GM12878 (cell line): Measurements from ENCODE around the gene FAM162A. TPM values are rescaled to one million over a fixed set of nuclear protein-coding genes. Genes with fewer than 3 reads are reported as not detected.

Experiments used
- ATAC-seq: fragments of 200-7000 bp; cut with Tn5 transposase; 3 replicates; pipeline ENCODE4 v1.9.1; 2020; ENCODE audit warnings: mild to moderate bottlenecking, moderate library complexity
- BruUV-seq: library from RNA; stranded (reverse); fragments of 400-500 nt; replicated peaks from 2 replicates; lab custom pipeline; 2021; lab: Mats Ljungman, UMichigan
- CTCF ChIA-PET: fragments of 300-600 bp; sonication (Branson Sonifier 250); formaldehyde crosslinking; extraction: SDS; loops from one replicate; lab custom pipeline; 2021; ENCODE audit warnings: inconsistent platforms; lab: Yijun Ruan, JAX
- POLR2A ChIA-PET: fragments of 350-600 bp; formaldehyde crosslinking; extraction: SDS; loops from one replicate; lab custom pipeline; 2021; ENCODE audit warnings: inconsistent platforms; lab: Charles Lee
- RAD21 ChIA-PET: fragments of 300-600 bp; sonication (Branson Sonifier 250); formaldehyde crosslinking; loops from one replicate; lab custom pipeline; 2023; ENCODE audit warnings: antibody characterized with exemption; ENCODE audit not compliant: unreplicated experiment; lab: Charles Lee
- SMC1A ChIA-PET: fragments of 300-600 bp; sonication (Branson Sonifier 250); formaldehyde crosslinking; loops from one replicate; lab custom pipeline; 2023; ENCODE audit not compliant: unreplicated experiment, uncharacterized antibody; lab: Charles Lee
- DNase-seq: peaks from one replicate; pipeline ENCODE4 v3.0.0-alpha.2; 2011; ENCODE audit warnings: low read depth, low spot score
- FAIRE-seq: peaks from 3 replicates; lab custom pipeline; 2011; peaks lifted over from hg19 to GRCh38; lab: Jason Lieb, UNC
- H2AFZ ChIP-seq: 2 replicates; pipeline ENCODE4 v1.6.0; 2011; ENCODE audit warnings: low read depth, low read length, control low read depth; ENCODE audit not compliant: control insufficient read depth
- H3K27ac ChIP-seq: 2 replicates; pipeline ENCODE4 v1.5.1; 2011; ENCODE audit warnings: control low read depth; ENCODE audit not compliant: control insufficient read depth, insufficient read depth
- H3K27me3 ChIP-seq, 2 experiments: replicated peaks in 1 of 2; 2 replicates each; pipeline versions ENCODE4 v1.6.0 to v1.6.1; 2011; ENCODE audit warnings: low read length in 1 of 2; ENCODE audit not compliant: control insufficient read depth in 2 of 2, insufficient read depth in 2 of 2
- H3K36me3 ChIP-seq, 2 experiments: 2 replicates each; pipeline ENCODE4 v1.5.1; 2011; ENCODE audit warnings: low read length in 1 of 2; ENCODE audit not compliant: control insufficient read depth in 2 of 2, insufficient read depth in 2 of 2
- H3K4me1 ChIP-seq: 2 replicates; pipeline ENCODE4 v1.6.1; 2011; ENCODE audit warnings: mild to moderate bottlenecking, low read length, moderate library complexity, mixed read lengths; ENCODE audit not compliant: control insufficient read depth, insufficient read depth
- H3K4me2 ChIP-seq: 2 replicates; pipeline ENCODE4 v1.6.0; 2011; ENCODE audit warnings: control low read depth; ENCODE audit not compliant: control insufficient read depth, insufficient read depth
- H3K4me3 ChIP-seq: fragments of 200-600 bp; sonication (generic); 2 replicates; pipeline ENCODE4 v1.5.1; 2016
- H3K79me2 ChIP-seq: 2 replicates; pipeline ENCODE4 v1.6.0; 2011; ENCODE audit warnings: low read length; ENCODE audit not compliant: control insufficient read depth, insufficient read depth
- H3K9ac ChIP-seq: 2 replicates; pipeline ENCODE4 v1.8.0; 2011; ENCODE audit warnings: low read length, control low read depth, mixed read lengths; ENCODE audit not compliant: control insufficient read depth, insufficient read depth
- H3K9me3 ChIP-seq: replicated peaks from 3 replicates; pipeline ENCODE4 v1.5.1; 2011; ENCODE audit warnings: mild to moderate bottlenecking, low read length; ENCODE audit not compliant: control insufficient read depth, insufficient read depth
- H4K20me1 ChIP-seq: 2 replicates; pipeline ENCODE4 v1.6.0; 2011; ENCODE audit not compliant: control insufficient read depth, insufficient read depth
- EP300 ChIP-seq, 2 experiments: fragments of 150-350 bp in 1 of 2; IDR thresholded peaks; 2 replicates each; pipeline ENCODE4 v1.6.1; 2011 to 2012; ENCODE audit warnings: low read depth in 2 of 2, low read length in 2 of 2, borderline replicate concordance in 1 of 2, improper control_type of control experiment in 1 of 2, inconsistent platforms in 1 of 2; ENCODE audit not compliant: control insufficient read depth in 1 of 2
- FOS ChIP-seq: IDR thresholded peaks from 3 replicates; pipeline ENCODE4 v1.6.1; 2011; ENCODE audit warnings: borderline replicate concordance; ENCODE audit not compliant: insufficient read length; ENCODE audit errors: extremely low read depth
- FOXK2 ChIP-seq: fragments of 450-650 bp; IDR thresholded peaks from 2 replicates; pipeline ENCODE4 v1.6.1; 2017; ENCODE audit warnings: mild to moderate bottlenecking, moderate library complexity
- FOXM1 ChIP-seq: IDR thresholded peaks from 2 replicates; pipeline ENCODE4 v1.6.1; 2012; ENCODE audit warnings: low read depth, mild to moderate bottlenecking, inconsistent platforms, low read length, moderate library complexity
- MTA2 ChIP-seq: fragments of 450-650 bp; IDR thresholded peaks from 2 replicates; pipeline ENCODE4 v1.6.1; 2016; ENCODE audit warnings: low read depth, mild to moderate bottlenecking, moderate library complexity
- NFYA ChIP-seq: IDR thresholded peaks from 2 replicates; pipeline ENCODE4 v1.6.1; 2011; ENCODE audit warnings: low read depth, mild to moderate bottlenecking, low read length, improper control_type of control experiment, borderline replicate concordance
- NFYB ChIP-seq: IDR thresholded peaks from 2 replicates; pipeline ENCODE4 v1.6.1; 2011; ENCODE audit warnings: low read depth, mild to moderate bottlenecking, low read length, improper control_type of control experiment, moderate library complexity; ENCODE audit not compliant: insufficient read depth
- POLR2A ChIP-seq: IDR thresholded peaks from 2 replicates; pipeline ENCODE4 v1.6.1; 2011; ENCODE audit warnings: low read depth, mild to moderate bottlenecking, low read length
- POU2F2 ChIP-seq: IDR thresholded peaks from 3 replicates; pipeline ENCODE4 v1.6.1; 2011; ENCODE audit warnings: low read depth, mild to moderate bottlenecking, low read length, borderline replicate concordance
- RB1 ChIP-seq: fragments of 450-650 bp; formaldehyde crosslinking; IDR thresholded peaks from 2 replicates; pipeline ENCODE4 v1.6.1; 2017; ENCODE audit warnings: mild to moderate bottlenecking, borderline replicate concordance
- SP1 ChIP-seq: IDR thresholded peaks from one replicate; pipeline ENCODE4 v1.6.1; 2011; ENCODE audit warnings: low read depth, low read length
- ZNF217 ChIP-seq: fragments of 450-650 bp; IDR thresholded peaks from 2 replicates; pipeline ENCODE4 v1.6.1; 2017; ENCODE audit warnings: antibody characterized with exemption, mild to moderate bottlenecking
- ZNF622 ChIP-seq: fragments of 450-650 bp; IDR thresholded peaks from 2 replicates; pipeline ENCODE4 v1.6.1; 2017; ENCODE audit warnings: mild to moderate bottlenecking, inconsistent platforms
- WGBS: methylation state at CpG from one replicate; pipeline ENCODE4 v1.1.6; 2016; ENCODE audit warnings: low lambda C conversion rate; ENCODE audit not compliant: insufficient replicate concordance, insufficient coverage; ENCODE audit errors: missing lambda C conversion rate; 5-methylcytosine and 5-hydroxymethylcytosine counted together
- in situ Hi-C: fragments of 300-500 bp; cut with MboI; formaldehyde crosslinking; loops from 9 replicates; pipeline ENCODE4 v1.14.3; 2018; ENCODE audit warnings: mixed read lengths
- intact Hi-C: fragments of 100-400 bp; cut with micrococcal nuclease; formaldehyde crosslinking; loops from one replicate; pipeline ENCODE4 v1.14.2; 2022; ENCODE audit not compliant: unreplicated experiment
- polyA plus RNA-seq, 11 experiments: library from polyadenylated mRNA; depleted of rRNA in 4 of 11; unstranded in 6 of 11; stranded (reverse) in 5 of 11; fragments of >200 nt; fragmentation: Nextera tagmentation in 4 of 11; fragmentation: Illumina TruSeq in 1 of 11; extraction: Ambion mirVana in 4 of 11; extraction: Trizol in 1 of 11; gene quantifications; 1 replicate in 1 of 11; 2 replicates in 10 of 11; pipeline versions ENCODE4 v1.2.1 to v1.2.3, GENCODE V29; 2011 to 2016; ENCODE audit warnings: inconsistent platforms in 2 of 11, missing spikeins in 2 of 11, low read depth in 1 of 11
- total RNA-seq, 4 experiments: library from RNA; depleted of rRNA in 3 of 4; stranded (reverse); fragments of >200 nt in 3 of 4; fragmentation: Illumina TruSeq in 1 of 4; extraction: Trizol in 1 of 4; gene quantifications; 2 replicates each; pipeline versions ENCODE4 v1.2.1 to v1.2.3, GENCODE V29; 2013 to 2021
- TF ChIP-seq, protein P1 (sequence below): fragments of 450-650 bp; IDR thresholded peaks from 2 replicates; pipeline ENCODE4 v1.6.1; 2017; ENCODE audit warnings: borderline replicate concordance
- TF ChIP-seq, protein P2 (sequence below): IDR thresholded peaks from 2 replicates; pipeline ENCODE4 v1.6.1; 2012; ENCODE audit warnings: low read depth, low read length, improper control_type of control experiment

The FAM162A gene
- total and polyA plus RNA-seq, 10 of the 15 experiments (the other 5 are each of a cell fraction or from before 2014, with no cell fraction given), result 59.2 to 346 (median 149) TPM

DNA sequence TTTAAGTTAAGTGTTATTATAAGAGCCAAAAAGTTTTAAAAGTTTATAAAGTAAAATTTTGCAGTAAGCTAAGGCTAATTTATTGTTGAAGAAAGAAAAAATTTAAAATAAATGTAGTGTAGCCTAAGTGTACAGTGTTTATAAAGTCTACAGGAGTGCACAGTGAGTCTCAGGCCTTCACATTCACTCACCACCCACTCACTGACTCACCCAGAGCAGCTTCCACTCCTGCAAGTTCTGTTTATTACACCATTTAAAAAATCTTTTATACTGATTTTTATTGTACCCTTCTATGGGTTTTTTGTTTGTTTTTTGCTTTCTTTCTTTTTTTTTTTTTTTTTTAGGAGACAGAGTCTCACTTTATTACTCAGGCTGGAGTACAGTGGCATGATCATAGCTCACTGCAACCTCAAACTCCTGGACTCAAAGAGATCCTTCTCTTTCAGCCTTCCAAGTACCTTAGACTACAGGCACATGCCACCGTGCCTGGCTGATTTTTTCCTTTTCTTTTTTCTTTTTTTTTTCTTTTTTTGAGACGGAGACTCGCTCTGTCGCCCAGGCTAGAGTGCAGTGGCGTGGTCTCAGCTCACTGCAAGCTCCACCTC, 33.1 kb upstream of the FAM162A start:
- FAIRE-seq (no peak), ATAC-seq (no peak), DNase-seq (no peak)
- H4K20me1 ChIP-seq, result no peaks in the 10 kb centered on the region
- H3K4me2 ChIP-seq, result no peak overlapping the region
- RAD21 ChIA-PET, result interaction anchor here (1.0 to 2.6 kb wide), 6 partner anchors 23 to 331 kb away, joined by 3 to 28 read pairs (median 5); no protein-coding TSS in a partner anchor
- no peaks in the 10 kb centered on the region for H3K36me3 ChIP-seq
- no peak overlapping the region for H2AFZ ChIP-seq
- H3K4me1 ChIP-seq, result no peaks in the 10 kb centered on the region
- no peak overlapping the region for H3K27ac ChIP-seq
- no TSS peak for BruUV-seq
- TF ChIP-seq POLR2A (no peak), ZNF217 (no peak), SP1 (no peak), FOXM1 (no peak), FOXK2 (no peak), ZNF622 (no peak), FOS (no peak), RB1 (no peak), NFYB (no peak), POU2F2 (no peak), MTA2 (no peak), NFYA (no peak), EP300 (IDR thresholded peaks at IDR 0.05; ENCODE audit: borderline replicate concordance in 1 of 2, control insufficient read depth in 1 of 2, low read depth in 2 of 2, low read length in 2 of 2) (no peak)
- TF ChIP-seq, protein P1, sequence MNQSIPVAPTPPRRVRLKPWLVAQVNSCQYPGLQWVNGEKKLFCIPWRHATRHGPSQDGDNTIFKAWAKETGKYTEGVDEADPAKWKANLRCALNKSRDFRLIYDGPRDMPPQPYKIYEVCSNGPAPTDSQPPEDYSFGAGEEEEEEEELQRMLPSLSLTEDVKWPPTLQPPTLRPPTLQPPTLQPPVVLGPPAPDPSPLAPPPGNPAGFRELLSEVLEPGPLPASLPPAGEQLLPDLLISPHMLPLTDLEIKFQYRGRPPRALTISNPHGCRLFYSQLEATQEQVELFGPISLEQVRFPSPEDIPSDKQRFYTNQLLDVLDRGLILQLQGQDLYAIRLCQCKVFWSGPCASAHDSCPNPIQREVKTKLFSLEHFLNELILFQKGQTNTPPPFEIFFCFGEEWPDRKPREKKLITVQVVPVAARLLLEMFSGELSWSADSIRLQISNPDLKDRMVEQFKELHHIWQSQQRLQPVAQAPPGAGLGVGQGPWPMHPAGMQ, result no peak
- TF ChIP-seq, protein P2, sequence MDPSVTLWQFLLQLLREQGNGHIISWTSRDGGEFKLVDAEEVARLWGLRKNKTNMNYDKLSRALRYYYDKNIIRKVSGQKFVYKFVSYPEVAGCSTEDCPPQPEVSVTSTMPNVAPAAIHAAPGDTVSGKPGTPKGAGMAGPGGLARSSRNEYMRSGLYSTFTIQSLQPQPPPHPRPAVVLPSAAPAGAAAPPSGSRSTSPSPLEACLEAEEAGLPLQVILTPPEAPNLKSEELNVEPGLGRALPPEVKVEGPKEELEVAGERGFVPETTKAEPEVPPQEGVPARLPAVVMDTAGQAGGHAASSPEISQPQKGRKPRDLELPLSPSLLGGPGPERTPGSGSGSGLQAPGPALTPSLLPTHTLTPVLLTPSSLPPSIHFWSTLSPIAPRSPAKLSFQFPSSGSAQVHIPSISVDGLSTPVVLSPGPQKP, result no peak
- SMC1A ChIA-PET, result interaction anchor here (0.6 to 6.5 kb wide), 9 partner anchors 11 to 44 kb away, joined by 3 to 50 read pairs (median 3); no protein-coding TSS in a partner anchor
- intact Hi-C loops, result no loop called here
- POLR2A ChIA-PET, result interaction anchor here (0.6 to 1.3 kb wide), 6 partner anchors 14 to 133 kb away, joined by 3 to 6 read pairs (median 4); no protein-coding TSS in a partner anchor
- CTCF ChIA-PET, result interaction anchor here (0.6 to 3.4 kb wide), 7 partner anchors 15 to 676 kb away, joined by 3 to 38 read pairs (median 3); partner anchors contain the start of gene SEMA5B
- in situ Hi-C loops, result loop anchor here (10.0 kb wide), 1 partner anchor 806 kb away; the partner anchor contains the start of gene POLQ
- H3K9me3 ChIP-seq, result no peaks in the 10 kb centered on the region
- no peak overlapping the region for H3K9ac ChIP-seq
- no peaks in the 10 kb centered on the region for H3K27me3 ChIP-seq
- H3K4me3 ChIP-seq, result no peak overlapping the region
- no peaks in the 10 kb centered on the region for H3K79me2 ChIP-seq
- WGBS, result 20% methylated on average over 1 of the region's 5 CpGs
